ENCODE measurements around the gene ASTL.

Gene ASTL

DNA sequence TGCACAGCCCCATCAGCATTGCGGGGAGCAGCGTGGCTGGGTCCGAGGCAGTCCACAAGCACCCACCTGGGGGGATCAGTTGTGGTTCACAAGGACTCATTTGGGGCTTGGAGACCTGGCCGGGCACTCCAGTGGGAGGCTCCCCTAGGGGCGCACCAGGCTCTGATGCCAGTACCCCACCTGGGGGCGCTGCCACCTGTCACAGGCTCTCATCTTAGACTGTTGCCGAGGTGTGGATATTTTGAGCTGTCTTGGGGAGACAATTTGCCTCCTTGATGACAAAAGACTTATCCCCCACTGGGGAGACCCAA, 25.0 kb downstream of the ASTL start:
- H3K27me3 ChIP-seq (ENCODE audit: control insufficient read depth, insufficient read depth, low read length), result peaks cover 71% of the 10 kb centered on the region

DNA sequence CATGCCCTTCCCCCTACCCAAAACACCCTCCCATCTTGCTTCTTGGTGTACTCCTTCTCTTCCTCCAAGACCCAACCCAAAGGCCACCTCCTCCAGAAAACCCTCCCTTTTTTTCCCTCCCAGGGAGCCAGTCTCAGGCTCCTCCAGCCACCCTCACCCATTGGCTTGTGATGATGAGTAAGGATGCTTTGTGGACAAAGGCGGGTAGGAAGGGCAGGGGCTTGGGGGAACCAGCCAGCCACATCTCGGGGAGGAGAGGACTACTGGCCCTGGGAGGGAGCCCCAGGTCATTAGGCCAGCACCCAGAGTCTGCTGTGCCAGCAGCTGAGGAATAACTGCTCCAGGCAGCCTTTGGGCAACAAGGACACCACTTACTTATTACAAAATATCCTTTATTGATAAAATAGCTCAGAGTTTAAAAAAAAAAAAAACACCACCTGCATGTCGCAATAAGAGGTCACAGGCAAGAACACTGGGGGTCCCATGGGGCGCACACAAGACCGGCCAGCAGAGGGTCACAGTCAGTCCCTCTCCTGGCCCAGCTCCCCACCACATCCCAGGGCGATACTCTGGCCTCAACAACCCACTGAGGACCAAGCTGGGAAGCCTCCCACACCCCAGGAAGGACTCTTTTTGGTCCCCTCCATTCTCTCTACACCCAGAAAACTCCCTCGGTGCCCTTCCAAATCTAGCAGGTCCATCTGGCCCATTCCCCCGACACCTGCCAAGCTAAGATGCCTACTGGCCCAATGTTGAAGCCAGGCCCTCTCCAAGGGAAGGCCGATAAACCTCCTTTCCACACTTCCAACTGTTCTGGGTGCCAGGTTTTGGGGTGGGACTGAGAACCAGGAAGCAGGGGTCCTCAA, 25.6 kb downstream of the ASTL start:
- Histone ChIP-seq H3K4me3 (ENCODE audit: low read length) (no peak overlapping the region), H3K27me3 (ENCODE audit: control insufficient read depth, insufficient read depth, low read length) (peaks cover 70% of the 10 kb centered on the region), H3K9me3 (replicated peaks; ENCODE audit: low read length) (no peaks in the 10 kb centered on the region), H3K4me2 (ENCODE audit: low read length) (no peak overlapping the region), H3K9ac (ENCODE audit: low read depth, low read length) (no peak overlapping the region), H3K36me3 (ENCODE audit: insufficient read depth, low read length) (no peaks in the 10 kb centered on the region), H3K4me1 (ENCODE audit: control insufficient read depth, insufficient read depth, low read length) (peaks cover 7% of the 10 kb centered on the region)

More for the DNA sequence above, 25.0 kb downstream of the ASTL start:
- Histone ChIP-seq H3K4me3 (ENCODE audit: low read length) (no peak overlapping the region), H3K9ac (ENCODE audit: low read depth, low read length) (no peak overlapping the region), H3K36me3 (ENCODE audit: insufficient read depth, low read length) (no peaks in the 10 kb centered on the region), H3K4me1 (ENCODE audit: control insufficient read depth, insufficient read depth, low read length) (peaks cover 7% of the 10 kb centered on the region), H3K4me2 (ENCODE audit: low read length) (no peak overlapping the region), H3K9me3 (replicated peaks; ENCODE audit: low read length) (no peaks in the 10 kb centered on the region)

DNA sequence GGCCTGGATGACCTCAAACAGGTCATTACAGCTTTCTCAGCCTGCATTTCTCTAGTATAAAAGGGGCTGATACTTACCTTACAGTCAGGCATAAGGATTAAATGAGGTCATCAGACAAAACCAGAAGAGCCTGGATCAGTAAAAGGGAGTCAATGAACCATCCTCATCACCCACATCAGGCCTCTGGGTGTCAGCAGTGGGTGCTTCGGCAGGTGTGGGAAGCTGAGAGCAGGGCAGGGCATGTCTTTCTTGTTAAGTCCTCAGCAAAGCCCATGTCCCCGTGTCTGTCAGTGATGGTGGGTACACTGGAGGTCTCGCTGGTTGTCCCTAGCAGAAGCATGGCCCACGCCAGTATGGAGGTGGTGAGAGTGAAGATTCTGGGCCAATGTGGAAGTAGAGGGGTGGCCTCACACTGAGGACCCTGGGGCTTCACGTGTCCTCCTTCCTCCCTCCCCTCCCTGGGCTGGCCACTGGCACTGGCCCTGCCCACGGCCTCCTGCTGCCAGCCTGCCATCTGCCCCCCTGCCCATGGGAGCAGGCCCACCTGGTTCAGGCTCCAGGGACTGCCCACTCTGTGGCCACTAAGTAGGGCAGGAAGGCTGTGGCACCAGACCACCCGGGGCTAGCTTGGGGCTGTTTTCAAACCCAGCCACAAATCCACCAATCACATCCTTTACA, 26.3 kb downstream of the ASTL start:
- no peak overlapping the region for H3K4me3 ChIP-seq (ENCODE audit: low read length)
- H3K4me1 ChIP-seq (ENCODE audit: control insufficient read depth, insufficient read depth, low read length), result peaks cover 2% of the 10 kb centered on the region
- H3K27me3 ChIP-seq (ENCODE audit: control insufficient read depth, insufficient read depth, low read length), result peaks cover 68% of the 10 kb centered on the region
- no peaks in the 10 kb centered on the region for H3K36me3 ChIP-seq (ENCODE audit: insufficient read depth, low read length)
- no peak overlapping the region for H3K4me2 ChIP-seq (ENCODE audit: low read length)
- no peak overlapping the region for H3K9ac ChIP-seq (ENCODE audit: low read depth, low read length)
- no peaks in the 10 kb centered on the region for H3K9me3 ChIP-seq (replicated peaks; ENCODE audit: low read length)

DNA sequence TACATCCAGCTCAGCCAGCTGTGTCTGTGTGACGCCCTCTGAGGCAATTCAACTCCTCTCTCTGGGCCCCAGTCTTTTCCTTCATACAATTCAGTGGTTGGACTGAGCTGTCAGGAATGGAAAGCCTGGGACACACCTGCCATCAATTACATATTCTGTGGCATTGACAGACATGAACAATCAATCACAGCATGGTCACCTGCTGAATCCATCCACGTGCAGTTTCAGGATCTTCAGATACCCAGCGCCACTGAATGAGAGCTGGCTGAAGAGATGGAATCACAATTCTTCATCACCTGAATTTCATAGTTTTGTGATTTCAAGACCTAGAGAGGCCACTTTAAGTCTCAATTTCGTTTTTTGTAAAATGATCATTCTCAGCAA, 27.1 kb downstream of the ASTL start:
- H3K9me3 ChIP-seq (replicated peaks; ENCODE audit: low read length), result no peaks in the 10 kb centered on the region
- H3K9ac ChIP-seq (ENCODE audit: low read depth, low read length), result no peak overlapping the region
- no peak overlapping the region for H3K4me3 ChIP-seq (ENCODE audit: low read length)
- no peak overlapping the region for H3K4me2 ChIP-seq (ENCODE audit: low read length)
- H3K27me3 ChIP-seq (ENCODE audit: control insufficient read depth, insufficient read depth, low read length), result peaks cover 65% of the 10 kb centered on the region
- H3K36me3 ChIP-seq (ENCODE audit: insufficient read depth, low read length), result no peaks in the 10 kb centered on the region
- H3K4me1 ChIP-seq (ENCODE audit: control insufficient read depth, insufficient read depth, low read length), result no peaks in the 10 kb centered on the region

DNA sequence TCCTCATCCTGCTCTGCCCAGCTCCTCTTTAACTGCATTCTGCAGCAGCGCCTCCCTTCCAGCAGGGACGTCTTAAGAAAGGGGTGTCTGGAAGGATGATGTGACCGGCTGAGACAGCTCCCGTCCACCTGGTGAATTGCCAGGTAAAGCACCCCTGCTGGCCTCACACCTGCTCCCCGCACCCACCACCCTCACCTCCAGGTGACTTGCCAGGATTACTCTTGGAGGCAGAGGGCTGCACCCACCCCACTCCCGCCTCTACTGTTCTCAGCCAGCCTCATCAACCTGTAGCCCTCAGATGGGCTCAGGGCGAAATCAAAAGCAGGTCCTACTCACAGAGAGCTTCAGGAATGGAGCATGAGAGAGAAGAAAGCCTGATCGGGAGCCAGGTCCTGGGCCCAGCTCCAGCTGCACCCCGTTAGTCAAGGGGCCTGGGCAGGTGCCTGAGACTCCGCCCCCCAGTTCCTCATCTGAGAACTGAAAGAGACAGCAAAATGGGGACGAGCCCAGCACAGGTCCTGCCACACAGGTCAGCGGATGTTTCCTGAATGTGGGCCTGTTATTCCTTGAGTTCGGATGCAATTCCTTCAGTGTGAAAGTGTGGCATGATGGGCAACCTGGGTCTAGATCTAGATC, 27.6 kb downstream of the ASTL start:
- H3K36me3 ChIP-seq (ENCODE audit: insufficient read depth, low read length), result no peaks in the 10 kb centered on the region
- no peak overlapping the region for H3K9ac ChIP-seq (ENCODE audit: low read depth, low read length)
- no peak overlapping the region for H3K4me3 ChIP-seq (ENCODE audit: low read length)
- no peaks in the 10 kb centered on the region for H3K9me3 ChIP-seq (replicated peaks; ENCODE audit: low read length)
- H3K27me3 ChIP-seq (ENCODE audit: control insufficient read depth, insufficient read depth, low read length), result peaks cover 60% of the 10 kb centered on the region
- no peak overlapping the region for H3K4me2 ChIP-seq (ENCODE audit: low read length)
- no peaks in the 10 kb centered on the region for H3K4me1 ChIP-seq (ENCODE audit: control insufficient read depth, insufficient read depth, low read length)

DNA sequence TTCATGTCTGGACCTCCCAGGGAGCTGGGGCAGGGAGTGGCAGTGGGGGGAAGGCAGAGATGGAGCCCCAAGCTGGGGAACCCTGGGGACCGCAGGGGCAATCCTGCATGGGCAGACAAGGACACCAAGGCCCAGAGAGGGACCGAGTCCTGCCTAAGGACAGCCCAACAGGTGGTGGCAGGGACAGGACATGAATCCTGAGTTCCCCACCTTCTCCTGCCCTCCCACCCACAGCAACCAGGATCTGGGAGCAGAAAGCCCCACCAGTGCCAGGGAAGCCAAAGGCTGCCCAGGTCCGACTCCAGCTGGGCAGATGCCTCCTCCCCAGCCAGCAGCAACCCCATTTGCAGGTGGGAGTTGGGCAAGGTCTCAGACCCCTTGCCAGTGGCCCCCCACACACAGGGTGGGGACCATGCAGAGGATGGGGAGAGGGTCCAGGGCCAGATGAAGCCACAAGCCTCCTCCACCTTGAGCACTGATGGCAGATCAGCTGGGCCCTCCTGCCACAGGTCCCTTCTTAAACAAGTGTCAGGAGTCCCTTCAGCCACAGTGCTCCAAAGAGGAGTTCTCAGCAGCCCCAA, 28.3 kb downstream of the ASTL start:
- Histone ChIP-seq H3K9me3 (replicated peaks; ENCODE audit: low read length) (no peaks in the 10 kb centered on the region), H3K27me3 (ENCODE audit: control insufficient read depth, insufficient read depth, low read length) (peaks cover 52% of the 10 kb centered on the region), H3K9ac (ENCODE audit: low read depth, low read length) (no peak overlapping the region)

DNA sequence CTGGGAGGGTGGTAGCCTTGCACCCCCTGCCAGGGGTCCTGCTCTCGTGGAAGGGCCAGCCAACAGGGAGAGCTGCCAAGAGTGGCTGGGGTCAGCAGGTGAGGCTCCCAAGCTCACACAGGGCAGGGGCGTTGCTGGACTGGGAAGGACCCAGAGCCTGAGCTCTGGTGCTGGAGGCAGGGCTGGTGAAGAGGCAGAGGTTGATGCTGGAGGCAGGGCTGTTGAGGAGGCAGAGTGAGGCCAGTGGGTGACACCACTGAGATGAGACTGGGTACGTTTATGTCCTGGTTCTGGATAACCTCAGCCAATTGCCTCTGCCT, 29.0 kb downstream of the ASTL start:
- Histone ChIP-seq H3K4me3 (ENCODE audit: low read length) (no peak overlapping the region), H3K4me2 (ENCODE audit: low read length) (no peak overlapping the region), H3K9ac (ENCODE audit: low read depth, low read length) (no peak overlapping the region), H3K36me3 (ENCODE audit: insufficient read depth, low read length) (no peaks in the 10 kb centered on the region), H3K27me3 (ENCODE audit: control insufficient read depth, insufficient read depth, low read length) (peaks cover 45% of the 10 kb centered on the region), H3K9me3 (replicated peaks; ENCODE audit: low read length) (no peaks in the 10 kb centered on the region), H3K4me1 (ENCODE audit: control insufficient read depth, insufficient read depth, low read length) (no peaks in the 10 kb centered on the region)

More for the DNA sequence above, 28.3 kb downstream of the ASTL start:
- H3K4me2 ChIP-seq (ENCODE audit: low read length), result no peak overlapping the region
- H3K4me3 ChIP-seq (ENCODE audit: low read length), result no peak overlapping the region
- H3K4me1 ChIP-seq (ENCODE audit: control insufficient read depth, insufficient read depth, low read length), result no peaks in the 10 kb centered on the region
- no peaks in the 10 kb centered on the region for H3K36me3 ChIP-seq (ENCODE audit: insufficient read depth, low read length)

DNA sequence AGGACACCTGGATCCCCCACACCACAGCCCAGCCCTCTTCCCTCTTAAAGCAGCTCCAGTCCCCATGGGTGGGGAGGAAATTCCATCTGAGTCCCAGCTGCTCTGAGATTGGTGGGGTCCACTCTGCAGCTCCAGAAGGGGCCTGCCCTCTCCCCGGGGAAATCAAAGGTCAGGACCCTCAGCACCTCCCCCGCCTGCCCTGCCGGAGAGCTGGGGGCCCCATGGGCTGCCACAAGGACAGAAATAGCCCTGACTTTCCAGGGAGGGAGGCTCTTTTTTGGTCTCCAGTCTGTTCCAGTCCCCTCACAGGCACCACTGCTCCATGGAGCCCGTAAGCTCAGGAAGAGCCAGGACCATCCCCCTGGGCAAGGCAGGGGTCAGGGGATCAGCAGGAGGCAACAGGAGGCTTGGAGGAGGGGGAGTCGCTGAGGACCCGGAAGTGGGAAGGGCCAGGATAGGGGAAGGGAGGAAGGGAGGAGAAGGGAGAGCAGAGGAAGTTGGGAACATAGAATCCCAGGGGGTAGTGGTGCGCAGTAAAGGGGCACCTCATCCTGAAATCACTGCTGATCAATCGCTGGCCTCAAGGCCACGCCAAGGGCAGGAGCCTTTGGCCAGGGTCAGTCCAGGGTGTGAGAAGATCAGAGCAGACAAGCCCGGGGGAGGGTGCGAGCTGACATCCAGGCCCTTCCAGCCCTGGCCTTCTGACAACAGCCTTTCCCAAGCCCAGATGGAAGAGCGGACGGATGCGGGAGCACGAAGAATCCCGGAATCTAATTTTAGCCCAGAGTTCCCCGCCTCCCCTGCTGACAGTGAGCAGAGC, 29.6 kb downstream of the ASTL start:
- no peak overlapping the region for H3K9ac ChIP-seq (ENCODE audit: low read depth, low read length)
- H3K4me2 ChIP-seq (ENCODE audit: low read length), result no peak overlapping the region
- H3K27me3 ChIP-seq (ENCODE audit: control insufficient read depth, insufficient read depth, low read length), result peaks cover 40% of the 10 kb centered on the region
- H3K36me3 ChIP-seq (ENCODE audit: insufficient read depth, low read length), result no peaks in the 10 kb centered on the region
- H3K4me3 ChIP-seq (ENCODE audit: low read length), result no peak overlapping the region
- no peaks in the 10 kb centered on the region for H3K4me1 ChIP-seq (ENCODE audit: control insufficient read depth, insufficient read depth, low read length)
- no peaks in the 10 kb centered on the region for H3K9me3 ChIP-seq (replicated peaks; ENCODE audit: low read length)

DNA sequence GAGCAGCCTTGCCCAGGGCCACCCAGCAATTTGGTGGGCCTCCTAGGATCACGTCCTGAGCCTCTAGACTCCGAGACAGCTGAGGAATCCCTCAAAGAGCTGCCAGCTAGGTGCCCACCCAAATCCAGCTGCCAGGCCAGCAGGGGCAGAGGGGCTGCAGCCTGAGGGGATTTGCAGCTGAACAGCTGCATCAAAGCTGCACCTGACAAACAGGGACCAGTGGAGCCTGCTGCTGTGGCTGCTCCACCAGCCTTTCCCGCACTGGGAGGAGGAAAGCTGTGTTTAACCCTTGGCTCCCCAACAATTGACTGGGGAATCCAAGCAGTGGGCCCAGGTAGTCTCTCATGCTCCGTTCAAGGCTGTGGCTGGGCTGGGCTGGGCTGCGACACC, 30.2 kb downstream of the ASTL start:
- Histone ChIP-seq H3K4me1 (ENCODE audit: control insufficient read depth, insufficient read depth, low read length) (no peaks in the 10 kb centered on the region), H3K4me3 (ENCODE audit: low read length) (no peak overlapping the region), H3K9me3 (replicated peaks; ENCODE audit: low read length) (no peaks in the 10 kb centered on the region), H3K4me2 (ENCODE audit: low read length) (no peak overlapping the region), H3K27me3 (ENCODE audit: control insufficient read depth, insufficient read depth, low read length) (peaks cover 39% of the 10 kb centered on the region), H3K36me3 (ENCODE audit: insufficient read depth, low read length) (no peaks in the 10 kb centered on the region), H3K9ac (ENCODE audit: low read depth, low read length) (no peak overlapping the region)

DNA sequence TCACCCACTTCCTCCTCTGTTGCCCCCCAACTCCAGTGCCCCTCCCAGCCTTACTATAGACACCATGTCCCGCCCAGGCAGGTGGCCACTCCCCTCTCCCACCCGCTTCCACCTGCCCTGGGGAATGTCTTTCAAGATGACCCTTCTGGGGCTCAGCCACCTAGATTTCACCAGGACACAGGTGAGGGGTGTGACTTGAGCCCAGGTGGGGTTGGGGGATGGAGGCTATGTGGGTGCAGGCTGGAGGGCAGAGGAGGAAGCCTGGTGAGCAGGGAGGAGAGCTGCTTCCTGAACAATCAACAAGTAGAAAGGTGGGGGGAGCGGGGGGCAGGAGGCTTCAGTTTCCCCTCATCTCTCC, 30.6 kb downstream of the ASTL start:
- Histone ChIP-seq H3K4me3 (ENCODE audit: low read length) (no peak overlapping the region), H3K4me1 (ENCODE audit: control insufficient read depth, insufficient read depth, low read length) (no peaks in the 10 kb centered on the region), H3K36me3 (ENCODE audit: insufficient read depth, low read length) (no peaks in the 10 kb centered on the region), H3K9me3 (replicated peaks; ENCODE audit: low read length) (no peaks in the 10 kb centered on the region), H3K27me3 (ENCODE audit: control insufficient read depth, insufficient read depth, low read length) (peaks cover 36% of the 10 kb centered on the region), H3K4me2 (ENCODE audit: low read length) (no peak overlapping the region), H3K9ac (ENCODE audit: low read depth, low read length) (no peak overlapping the region)

All from skeletal muscle satellite cell (primary cell).